ENCODE data around the gene CARS1. TPM values are rescaled to one million over a fixed set of nuclear protein-coding genes. Genes with fewer than 3 reads are reported as not detected.

Gene CARS1
- total and polyA plus RNA-seq, 9 of the 15 experiments (the other 6 are each of a cell fraction or from before 2014, with no cell fraction given) = 14.4 to 106 (median 73.6) TPM

DNA sequence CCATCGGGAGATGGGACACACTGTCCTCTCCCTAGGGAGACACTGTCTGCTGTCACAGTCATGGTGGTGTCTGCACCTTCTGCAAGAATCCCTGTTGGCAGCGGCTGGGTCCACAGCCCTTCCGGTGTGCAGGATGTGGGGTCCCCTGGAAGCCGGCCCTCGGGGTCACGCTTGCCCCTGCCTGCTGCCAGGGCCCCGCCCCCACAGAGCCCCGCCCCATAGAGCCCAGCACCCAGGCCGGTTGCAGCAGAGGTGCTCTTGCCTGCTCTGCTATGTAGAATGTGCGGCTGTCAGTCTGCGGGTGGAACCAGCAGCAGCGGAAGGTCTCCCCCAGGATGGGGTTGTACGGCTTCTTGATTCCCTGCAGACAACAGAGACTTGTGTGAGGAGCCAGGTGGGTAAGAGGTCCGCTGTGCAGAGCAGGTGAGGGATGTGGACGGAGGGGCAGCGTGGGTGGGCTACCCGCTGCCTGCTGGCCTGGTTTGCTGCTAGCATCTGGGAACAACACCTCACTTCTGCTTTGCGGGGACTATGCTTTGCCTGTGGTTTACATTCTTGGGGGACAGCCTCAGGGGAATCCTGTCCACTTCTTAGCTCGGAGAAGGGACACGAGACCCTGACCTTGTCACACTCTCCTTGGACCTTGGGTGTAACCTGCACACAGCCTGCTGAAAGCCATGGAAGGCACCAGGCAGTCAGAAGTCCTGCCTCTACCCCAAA, 44.9 kb upstream of the CARS1 start:
- FAIRE-seq (no peak), ATAC-seq (peak; percentile 44; the same call in 2 of the 3 replicates), DNase-seq (ENCODE audit: extremely low read depth in 1 of 4, low spot score in 3 of 4) (no peak)
- H3K79me2 ChIP-seq (ENCODE audit: control insufficient read depth, insufficient read depth, low read length) = no peaks in the 10 kb centered on the region
- no peaks in the 10 kb centered on the region for H3K27me3 ChIP-seq (ENCODE audit: control insufficient read depth in 2 of 2, insufficient read depth in 2 of 2, low read length in 2 of 2)
- no peak overlapping the region for H3K4me3 ChIP-seq
- no peak overlapping the region for H3K4me2 ChIP-seq (ENCODE audit: insufficient read depth, low read length)
- CTCF ChIA-PET (ENCODE audit: low intra/inter-chr PET ratio) = no interaction called here
- no peak overlapping the region for H2AFZ ChIP-seq (ENCODE audit: low read depth, low read length)
- no peak overlapping the region for H3K27ac ChIP-seq (ENCODE audit: extremely low read depth, low read depth, low read length)
- in situ Hi-C loops (cut with MboI) = no loop called here
- 66% methylated on average over 15 of the region's 20 CpGs for WGBS (ENCODE audit: insufficient coverage, low coverage, missing lambda C conversion rate)
- H4K20me1 ChIP-seq (replicated peaks; ENCODE audit: control insufficient read depth, insufficient read depth, low read length) = no peaks in the 10 kb centered on the region; the same call in 1 of the 2 replicates
- intact Hi-C loops (cut with micrococcal nuclease) = no loop called here
- no TSS peak for BruUV-seq (replicated peaks)
- no peaks in the 10 kb centered on the region for H3K36me3 ChIP-seq (ENCODE audit: control insufficient read depth, insufficient read depth, low read length)
- peaks cover 0 to 10% of the 10 kb centered on the region in 2 experiments; a peak in 2 of 5 replicates for H3K4me1 ChIP-seq (replicated peaks in 1 of 2; ENCODE audit: control insufficient read depth in 2 of 2, insufficient read depth in 2 of 2, low read length in 2 of 2)
- H3K9ac ChIP-seq (ENCODE audit: insufficient read depth in 1 of 2, low read depth in 2 of 2, low read length in 2 of 2) = 0 out of 4 replicates have a peak overlapping the region, but pooled peaks of 1 of the 2 experiments have one; percentile 28
- no peaks in the 10 kb centered on the region for H3K9me3 ChIP-seq (replicated peaks; ENCODE audit: control insufficient read depth, insufficient read depth, low read depth, low read length)
- POLR2A ChIA-PET = interaction anchor here (1.0 kb wide), 1 partner anchor 238 kb away, joined by 3 read pairs; no protein-coding TSS in a partner anchor
- H3K9me1 ChIP-seq (ENCODE audit: control insufficient read depth, insufficient read depth, low read length) = no peaks in the 10 kb centered on the region
- TF ChIP-seq SIX5 (IDR thresholded peaks at IDR 0.05; ENCODE audit: borderline replicate concordance in 1 of 2, insufficient read depth in 1 of 2, low read depth in 1 of 2, low read length in 2 of 2) = no peak
- no peak for TF ChIP-seq RBM14 (IDR thresholded peaks at IDR 0.05; ENCODE audit: borderline replicate concordance, insufficient read depth, low read depth, low read length)
- TF ChIP-seq, protein P1, sequence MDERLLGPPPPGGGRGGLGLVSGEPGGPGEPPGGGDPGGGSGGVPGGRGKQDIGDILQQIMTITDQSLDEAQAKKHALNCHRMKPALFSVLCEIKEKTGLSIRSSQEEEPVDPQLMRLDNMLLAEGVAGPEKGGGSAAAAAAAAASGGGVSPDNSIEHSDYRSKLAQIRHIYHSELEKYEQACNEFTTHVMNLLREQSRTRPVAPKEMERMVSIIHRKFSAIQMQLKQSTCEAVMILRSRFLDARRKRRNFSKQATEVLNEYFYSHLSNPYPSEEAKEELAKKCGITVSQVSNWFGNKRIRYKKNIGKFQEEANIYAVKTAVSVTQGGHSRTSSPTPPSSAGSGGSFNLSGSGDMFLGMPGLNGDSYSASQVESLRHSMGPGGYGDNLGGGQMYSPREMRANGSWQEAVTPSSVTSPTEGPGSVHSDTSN (CRISPR knock-in tag; IDR thresholded peaks at IDR 0.05; ENCODE audit: low read depth) = no peak
- TF ChIP-seq, protein P1 (tag; conservative IDR thresholded peaks at IDR 0.05; ENCODE audit: low read depth) = no peak
- no peak for TF ChIP-seq POLR2AphosphoS5 (IDR thresholded peaks at IDR 0.05; ENCODE audit: control insufficient read depth, insufficient read depth, low read depth, low read length)
- TF ChIP-seq ZC3H8 (IDR thresholded peaks at IDR 0.05) = no peak
- TF ChIP-seq NCOA1 (IDR thresholded peaks at IDR 0.05; ENCODE audit: low read depth) = no peak
- TF ChIP-seq KAT8 (IDR thresholded peaks at IDR 0.05; ENCODE audit: low read depth) = no peak
- no peak for TF ChIP-seq FOXK2 (conservative IDR thresholded peaks at IDR 0.05 in 1 of 2, IDR thresholded peaks at IDR 0.05 in 1 of 2; ENCODE audit: low read depth in 2 of 2)
- TF ChIP-seq, protein P2, sequence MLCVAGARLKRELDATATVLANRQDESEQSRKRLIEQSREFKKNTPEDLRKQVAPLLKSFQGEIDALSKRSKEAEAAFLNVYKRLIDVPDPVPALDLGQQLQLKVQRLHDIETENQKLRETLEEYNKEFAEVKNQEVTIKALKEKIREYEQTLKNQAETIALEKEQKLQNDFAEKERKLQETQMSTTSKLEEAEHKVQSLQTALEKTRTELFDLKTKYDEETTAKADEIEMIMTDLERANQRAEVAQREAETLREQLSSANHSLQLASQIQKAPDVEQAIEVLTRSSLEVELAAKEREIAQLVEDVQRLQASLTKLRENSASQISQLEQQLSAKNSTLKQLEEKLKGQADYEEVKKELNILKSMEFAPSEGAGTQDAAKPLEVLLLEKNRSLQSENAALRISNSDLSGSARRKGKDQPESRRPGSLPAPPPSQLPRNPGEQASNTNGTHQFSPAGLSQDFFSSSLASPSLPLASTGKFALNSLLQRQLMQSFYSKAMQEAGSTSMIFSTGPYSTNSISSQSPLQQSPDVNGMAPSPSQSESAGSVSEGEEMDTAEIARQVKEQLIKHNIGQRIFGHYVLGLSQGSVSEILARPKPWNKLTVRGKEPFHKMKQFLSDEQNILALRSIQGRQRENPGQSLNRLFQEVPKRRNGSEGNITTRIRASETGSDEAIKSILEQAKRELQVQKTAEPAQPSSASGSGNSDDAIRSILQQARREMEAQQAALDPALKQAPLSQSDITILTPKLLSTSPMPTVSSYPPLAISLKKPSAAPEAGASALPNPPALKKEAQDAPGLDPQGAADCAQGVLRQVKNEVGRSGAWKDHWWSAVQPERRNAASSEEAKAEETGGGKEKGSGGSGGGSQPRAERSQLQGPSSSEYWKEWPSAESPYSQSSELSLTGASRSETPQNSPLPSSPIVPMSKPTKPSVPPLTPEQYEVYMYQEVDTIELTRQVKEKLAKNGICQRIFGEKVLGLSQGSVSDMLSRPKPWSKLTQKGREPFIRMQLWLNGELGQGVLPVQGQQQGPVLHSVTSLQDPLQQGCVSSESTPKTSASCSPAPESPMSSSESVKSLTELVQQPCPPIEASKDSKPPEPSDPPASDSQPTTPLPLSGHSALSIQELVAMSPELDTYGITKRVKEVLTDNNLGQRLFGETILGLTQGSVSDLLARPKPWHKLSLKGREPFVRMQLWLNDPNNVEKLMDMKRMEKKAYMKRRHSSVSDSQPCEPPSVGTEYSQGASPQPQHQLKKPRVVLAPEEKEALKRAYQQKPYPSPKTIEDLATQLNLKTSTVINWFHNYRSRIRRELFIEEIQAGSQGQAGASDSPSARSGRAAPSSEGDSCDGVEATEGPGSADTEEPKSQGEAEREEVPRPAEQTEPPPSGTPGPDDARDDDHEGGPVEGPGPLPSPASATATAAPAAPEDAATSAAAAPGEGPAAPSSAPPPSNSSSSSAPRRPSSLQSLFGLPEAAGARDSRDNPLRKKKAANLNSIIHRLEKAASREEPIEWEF (CRISPR knock-in tag; IDR thresholded peaks at IDR 0.05) = no peak
- TF ChIP-seq NFRKB (IDR thresholded peaks at IDR 0.05; ENCODE audit: low read depth) = no peak
- TF ChIP-seq SMAD3 (CRISPR knock-in tag; conservative IDR thresholded peaks at IDR 0.05) = no peak
- TF ChIP-seq MAFK (IDR thresholded peaks at IDR 0.05; ENCODE audit: low read length) = no peak
- TF ChIP-seq CEBPG (CRISPR knock-in tag; IDR thresholded peaks at IDR 0.05) = no peak
- no peak for TF ChIP-seq CEBPG (tag; conservative IDR thresholded peaks at IDR 0.05 in 1 of 2, IDR thresholded peaks at IDR 0.05 in 1 of 2)
